Astrocyte (in vitro differentiated cells and primary cell): ENCODE data around the gene RTTN. TPM values are rescaled to one million over a fixed set of nuclear protein-coding genes. Genes with fewer than 3 reads are reported as not detected.

Experiments
- DNase-seq: peaks from one replicate; pipeline ENCODE4 v3.0.0-alpha.2; 2010; ENCODE audit warnings: low read depth
- FAIRE-seq: peaks from 2 replicates; lab custom pipeline; 2011; peaks lifted over from hg19 to GRCh38; lab: Jason Lieb, UNC
- H2AFZ ChIP-seq: 2 replicates; pipeline ENCODE4 v1.6.0; 2012; ENCODE audit warnings: low read depth, low read length, inconsistent platforms
- H3K27ac ChIP-seq: 2 replicates; pipeline ENCODE4 v1.5.1; 2011; ENCODE audit warnings: low read depth, low read length, inconsistent platforms
- H3K27me3 ChIP-seq: 2 replicates; pipeline ENCODE4 v1.6.0; 2011; ENCODE audit warnings: low read length, inconsistent platforms; ENCODE audit not compliant: insufficient read depth
- H3K36me3 ChIP-seq: 2 replicates; pipeline ENCODE4 v1.5.1; 2011; ENCODE audit warnings: low read length, inconsistent platforms; ENCODE audit not compliant: insufficient read depth
- H3K4me1 ChIP-seq: 2 replicates; pipeline ENCODE4 v1.5.1; 2011; ENCODE audit warnings: low read length, inconsistent platforms; ENCODE audit not compliant: insufficient read depth
- H3K4me2 ChIP-seq: 2 replicates; pipeline ENCODE4 v1.6.0; 2012; ENCODE audit warnings: low read length, inconsistent platforms
- H3K4me3 ChIP-seq: 2 replicates; pipeline ENCODE4 v1.5.1; 2011; ENCODE audit warnings: low read depth, mild to moderate bottlenecking, low read length, inconsistent platforms; ENCODE audit not compliant: insufficient read depth
- H3K79me2 ChIP-seq: 2 replicates; pipeline ENCODE4 v1.6.0; 2012; ENCODE audit warnings: mild to moderate bottlenecking, low read length, inconsistent platforms; ENCODE audit not compliant: insufficient read depth
- H3K9ac ChIP-seq: 2 replicates; pipeline ENCODE4 v1.6.0; 2012; ENCODE audit warnings: mild to moderate bottlenecking, low read length, inconsistent platforms
- H3K9me3 ChIP-seq: 2 replicates; pipeline ENCODE4 v1.5.1; 2012; ENCODE audit warnings: low read depth, mild to moderate bottlenecking, low read length, inconsistent platforms; ENCODE audit not compliant: insufficient read depth
- H4K20me1 ChIP-seq: 2 replicates; pipeline ENCODE4 v1.6.0; 2012; ENCODE audit warnings: low read length, inconsistent platforms; ENCODE audit not compliant: insufficient read depth
- H3K27ac Mint-ChIP-seq: one replicate; pipeline ENCODE4 v1.8.0; 2021; ENCODE audit warnings: mild to moderate bottlenecking, mixed read lengths; ENCODE audit not compliant: unreplicated experiment
- H3K27me3 Mint-ChIP-seq: one replicate; pipeline ENCODE4 v1.8.0; 2021; ENCODE audit warnings: low read depth, mixed read lengths; ENCODE audit not compliant: unreplicated experiment
- H3K36me3 Mint-ChIP-seq: one replicate; pipeline ENCODE4 v1.8.0; 2021; ENCODE audit warnings: low read depth, mixed read lengths; ENCODE audit not compliant: unreplicated experiment
- H3K4me1 Mint-ChIP-seq: one replicate; pipeline ENCODE4 v1.8.0; 2021; ENCODE audit warnings: low read depth, mixed read lengths; ENCODE audit not compliant: unreplicated experiment
- H3K4me3 Mint-ChIP-seq: one replicate; pipeline ENCODE4 v1.8.0; 2021; ENCODE audit warnings: mild to moderate bottlenecking, moderate library complexity, mixed read lengths; ENCODE audit not compliant: unreplicated experiment
- H3K9me3 Mint-ChIP-seq: one replicate; pipeline ENCODE4 v1.8.0; 2021; ENCODE audit warnings: mild to moderate bottlenecking, mixed read lengths; ENCODE audit not compliant: unreplicated experiment
- CTCF ChIP-seq: IDR thresholded peaks from 2 replicates; pipeline ENCODE4 v1.5.1; 2011; ENCODE audit warnings: low read depth, mild to moderate bottlenecking, inconsistent platforms, low read length, moderate library complexity; ENCODE audit not compliant: insufficient read depth
- EZH2 ChIP-seq: IDR thresholded peaks from 2 replicates; pipeline ENCODE4 v1.6.1; 2012; ENCODE audit warnings: mild to moderate bottlenecking, low read length, inconsistent platforms; ENCODE audit not compliant: insufficient read depth
- total RNA-seq: library from RNA; stranded (reverse); gene quantifications from 2 replicates; pipeline ENCODE4 v1.2.1, GENCODE V29; 2021

Gene RTTN
- total RNA-seq, 1 donor from 2014 or later: 6.3 TPM

GRCh38 chr18:70086085-70086484, 119.4 kb downstream of the RTTN start:
- Histone ChIP-seq H2AFZ (no peak overlapping the region), H4K20me1 (no peaks in the 10 kb centered on the region), H3K4me1 (no peaks in the 10 kb centered on the region), H3K4me2 (no peak overlapping the region), H3K36me3 (peaks cover 4% of the 10 kb centered on the region), H3K27ac (no peak overlapping the region), H3K9ac (no peak overlapping the region), H3K79me2 (no peaks in the 10 kb centered on the region), H3K27me3 (no peaks in the 10 kb centered on the region), H3K9me3 (no peaks in the 10 kb centered on the region), H3K4me3 (no peak overlapping the region)
- TF ChIP-seq CTCF (no peak), EZH2 (no peak)
- H3K27me3 Mint-ChIP-seq: no peaks in the 10 kb centered on the region
- no peak overlapping the region for H3K27ac Mint-ChIP-seq
- no peaks in the 10 kb centered on the region for H3K4me1 Mint-ChIP-seq
- DNase-seq: no peak
- H3K4me3 Mint-ChIP-seq: no peak overlapping the region
- no peaks in the 10 kb centered on the region for H3K36me3 Mint-ChIP-seq
- H3K9me3 Mint-ChIP-seq: peaks cover 2% of the 10 kb centered on the region
- no peak for FAIRE-seq

GRCh38 chr18:70085641-70086040, 119.8 kb downstream of the RTTN start:
- no peak overlapping the region for H3K4me2 ChIP-seq
- H3K4me1 ChIP-seq: no peaks in the 10 kb centered on the region
- H3K79me2 ChIP-seq: no peaks in the 10 kb centered on the region
- no peaks in the 10 kb centered on the region for H4K20me1 ChIP-seq
- no peak overlapping the region for H3K4me3 ChIP-seq
- DNase-seq (no peak), FAIRE-seq (no peak)
- Mint-ChIP-seq H3K27me3 (no peaks in the 10 kb centered on the region), H3K4me3 (no peak overlapping the region), H3K27ac (no peak overlapping the region), H3K4me1 (no peaks in the 10 kb centered on the region), H3K9me3 (no peaks in the 10 kb centered on the region), H3K36me3 (no peaks in the 10 kb centered on the region)
- peaks cover 4% of the 10 kb centered on the region for H3K36me3 ChIP-seq
- TF ChIP-seq CTCF: no peak
- TF ChIP-seq EZH2: no peak
- no peaks in the 10 kb centered on the region for H3K27me3 ChIP-seq
- H3K9ac ChIP-seq: no peak overlapping the region
- H3K27ac ChIP-seq: no peak overlapping the region
- H3K9me3 ChIP-seq: no peaks in the 10 kb centered on the region
- no peak overlapping the region for H2AFZ ChIP-seq

- no peak overlapping the region for H3K27ac Mint-ChIP-seq
- Histone ChIP-seq H3K27me3 (no peaks in the 10 kb centered on the region), H3K36me3 (no peaks in the 10 kb centered on the region), H2AFZ (no peak overlapping the region), H3K79me2 (no peaks in the 10 kb centered on the region), H3K4me1 (no peaks in the 10 kb centered on the region), H3K4me2 (no peak overlapping the region), H3K9me3 (no peaks in the 10 kb centered on the region), H3K4me3 (no peak overlapping the region), H3K27ac (no peak overlapping the region), H3K9ac (no peak overlapping the region), H4K20me1 (no peaks in the 10 kb centered on the region)
- no peaks in the 10 kb centered on the region for H3K4me1 Mint-ChIP-seq
- H3K9me3 Mint-ChIP-seq: no peaks in the 10 kb centered on the region
- DNase-seq (no peak), FAIRE-seq (no peak)
- no peaks in the 10 kb centered on the region for H3K36me3 Mint-ChIP-seq
- no peaks in the 10 kb centered on the region for H3K27me3 Mint-ChIP-seq
- TF ChIP-seq CTCF (no peak), EZH2 (no peak)
- H3K4me3 Mint-ChIP-seq: no peak overlapping the region
Observed at GRCh38 chr18:70082430-70082829, 123.1 kb downstream of the RTTN start.
